ENCODE measurements around the gene TP53AIP1. TPM values are rescaled to one million over a fixed set of nuclear protein-coding genes. Genes with fewer than 3 reads are reported as not detected.
A peak's percentile ranks its signal among the peaks of the same experiment; 100 is the strongest.

Gene TP53AIP1
- total and polyA plus RNA-seq, 7 donors: 0.07 to 0.51 (median 0.08) TPM; not detected in 4

- no peaks in the 10 kb centered on the region for H3K9me3 ChIP-seq
- intact Hi-C loops (cut with DNase I): no loop called here
- no peak overlapping the region for H3K27ac ChIP-seq
- peak overlapping the region; percentile 34 for H3K4me3 ChIP-seq
- peaks cover 0 to 52% (median 9%) of the 10 kb centered on the region in 3 donors for H3K27me3 ChIP-seq (ENCODE audit: insufficient read depth in 3 of 3, low read length in 2 of 3)
- WGBS, 3 donors: 74 to 80% (median 80%) methylated on average over 6 of the region's 6 CpGs
- H3K4me1 ChIP-seq: peaks cover 6% of the 10 kb centered on the region
- no peak for TF ChIP-seq CTCF (IDR thresholded peaks at IDR 0.05)
- ATAC-seq (no peak), DNase-seq (no peak)
- H3K36me3 ChIP-seq (ENCODE audit: insufficient read depth in 1 of 2, low read depth in 1 of 2): no peaks in the 10 kb centered on the region
Measured at GRCh38 chr11:128891913-128892398, 50.7 kb downstream of the TP53AIP1 start.

DNA sequence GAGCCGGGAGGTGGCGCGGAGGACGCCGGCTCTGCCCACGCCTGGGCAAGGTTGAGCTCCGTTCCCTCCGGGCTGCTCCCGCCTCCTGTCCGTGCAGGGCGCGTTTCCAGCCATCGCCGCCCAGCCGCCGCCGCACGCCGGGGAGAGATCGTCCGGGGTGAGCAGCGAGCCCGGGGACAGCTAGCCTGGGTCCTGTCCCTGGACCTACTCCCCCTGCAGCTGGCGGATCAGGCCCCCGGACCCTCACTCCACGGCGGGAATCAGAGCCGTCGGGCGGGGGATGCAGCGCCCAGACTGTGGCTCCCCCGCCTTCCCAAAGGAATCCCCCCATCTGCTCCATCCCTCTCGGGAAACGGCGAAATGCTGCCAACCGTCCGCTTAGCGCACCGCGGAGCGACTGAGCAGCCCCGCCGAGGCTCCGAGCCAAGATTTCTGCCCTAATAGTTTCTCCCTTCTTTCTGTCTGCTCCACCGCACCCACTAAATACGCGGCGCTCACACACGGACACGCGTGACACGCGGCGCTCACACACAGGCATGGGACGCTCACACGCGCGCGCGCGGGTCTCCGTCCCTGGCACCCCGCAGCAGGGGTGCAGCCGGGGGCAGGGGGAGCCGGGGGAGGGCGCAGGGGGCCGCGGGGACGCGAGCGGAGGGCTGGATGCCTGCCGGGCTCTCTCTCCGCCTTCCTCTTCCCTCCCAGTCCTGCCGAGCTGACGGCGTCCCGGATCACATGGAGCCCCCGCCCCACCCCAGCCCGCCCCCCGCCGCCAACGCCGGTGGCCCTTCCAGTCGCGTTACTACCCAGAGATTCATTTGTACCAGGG, 51.9 kb downstream of the TP53AIP1 start, which contains the start of gene KCNJ5:
TSS of gene KCNJ5 (plus strand) at position 814 of the 826 bp plus-strand sequence. CDS start 19,918 bp downstream, outside the sequence.
- Histone ChIP-seq H3K9me3 (no peaks in the 10 kb centered on the region), H3K27me3 (ENCODE audit: insufficient read depth in 3 of 3, low read length in 2 of 3) (peaks cover 0 to 49% (median 9%) of the 10 kb centered on the region in 3 donors), H3K27ac (no peak within 1 kb of the TSS), H3K4me1 (peaks cover 6% of the 10 kb centered on the region), H3K36me3 (ENCODE audit: insufficient read depth in 1 of 2, low read depth in 1 of 2) (no peaks in the 10 kb centered on the region), H3K4me3 (peak within 1 kb of the TSS; percentile 59)
- intact Hi-C loops (cut with DNase I): no loop called here
- peak; percentile 49 to 60 for DNase-seq
- WGBS, 3 donors: 1% methylated on average over 66 to 85 of the region's 85 CpGs
- peak; percentile 24 to 60 (median 40) for ATAC-seq
- no peak for TF ChIP-seq CTCF (IDR thresholded peaks at IDR 0.05)

DNA sequence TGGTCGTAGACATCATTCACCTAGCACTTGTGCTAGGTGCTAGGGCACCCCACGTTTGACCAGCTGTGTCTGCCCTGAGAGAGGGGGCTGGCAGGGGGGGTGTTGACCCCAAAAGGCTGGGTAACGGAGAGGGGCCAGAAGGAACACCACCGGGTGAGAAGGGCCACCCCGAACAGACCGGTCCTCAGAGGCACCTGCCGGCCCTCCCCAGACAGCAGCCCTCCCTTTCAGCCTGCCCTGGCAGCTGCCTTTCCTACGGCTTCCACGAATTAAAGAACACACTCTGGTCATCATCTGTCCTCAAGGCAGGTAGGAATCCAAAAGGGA, 52.5 kb downstream of the TP53AIP1 start:
- ATAC-seq: no peak
- H3K4me3 ChIP-seq: peak overlapping the region; percentile 59
- WGBS, 3 donors: 23 to 27% (median 26%) methylated on average over 9 of the region's 9 CpGs
- H3K36me3 ChIP-seq (ENCODE audit: insufficient read depth in 1 of 2, low read depth in 1 of 2): no peaks in the 10 kb centered on the region
- DNase-seq: no peak
- H3K27ac ChIP-seq: no peak overlapping the region
- H3K27me3 ChIP-seq (ENCODE audit: insufficient read depth in 3 of 3, low read length in 2 of 3): peaks cover 0 to 49% (median 9%) of the 10 kb centered on the region in 3 donors
- H3K9me3 ChIP-seq: no peaks in the 10 kb centered on the region
- intact Hi-C loops (cut with DNase I): no loop called here
- no peak for TF ChIP-seq CTCF (IDR thresholded peaks at IDR 0.05)
- peaks cover 6% of the 10 kb centered on the region for H3K4me1 ChIP-seq

- intact Hi-C loops (cut with DNase I): loop anchor here in 1 of 2 donors (10.0 kb wide), 2 partner anchors 445 to 855 kb away; no protein-coding TSS in a partner anchor
Measured at GRCh38 chr11:128889657-128890213, 52.9 kb downstream of the TP53AIP1 start.

More at GRCh38 chr11:128889657-128890213, 52.9 kb downstream of the TP53AIP1 start:
- no peak for ATAC-seq
- no peak for DNase-seq
- TF ChIP-seq CTCF (IDR thresholded peaks at IDR 0.05): no peak
- Histone ChIP-seq H3K4me1 (peaks cover 6% of the 10 kb centered on the region), H3K36me3 (ENCODE audit: insufficient read depth in 1 of 2, low read depth in 1 of 2) (no peaks in the 10 kb centered on the region), H3K9me3 (no peaks in the 10 kb centered on the region), H3K4me3 (no peak overlapping the region), H3K27me3 (ENCODE audit: insufficient read depth in 3 of 3, low read length in 2 of 3) (peaks cover 0 to 49% (median 9%) of the 10 kb centered on the region in 3 donors), H3K27ac (no peak overlapping the region)
- 72 to 93% (median 77%) methylated on average over 8 of the region's 8 CpGs for WGBS, 3 donors
